ENCODE measurements around the gene CNKSR3. TPM values are rescaled to one million over a fixed set of nuclear protein-coding genes. Genes with fewer than 3 reads are reported as not detected.

The CNKSR3 gene
- polyA plus RNA-seq, 1 of the 3 experiments (the other 2 are of a cell fraction): 1.6 TPM

- DNase-seq: no peak
These were observed 9.0 kb downstream of the CNKSR3 start for GRCh38 chr6:154501578-154501868.

GRCh38 chr6:154500769-154501577 is 9.5 kb downstream of the CNKSR3 start:
- no peaks in the 10 kb centered on the region for H3K9me2 ChIP-seq
- no peak overlapping the region for H3K4me2 ChIP-seq
- no peak overlapping the region for H2AFZ ChIP-seq (ENCODE audit: low read depth)
- no peaks in the 10 kb centered on the region for H3F3A ChIP-seq (replicated peaks; ENCODE audit: insufficient read depth)
- ChIA-PET CTCF (interaction anchor here (0.8 to 5.8 kb wide), 10 partner anchors 8 to 175 kb away, joined by 3 to 32 read pairs (median 5); partner anchors contain the start of gene CNKSR3), POLR2A (no interaction called here)
- no peak overlapping the region for H3K4me3 ChIP-seq (ENCODE audit: low read depth in 2 of 2, low read length in 1 of 2)
- 0 out of 2 replicates have a peak, but pooled peaks cover 4% of the 10 kb centered on the region for H3K79me2 ChIP-seq (ENCODE audit: insufficient read depth)
- peaks cover 0 to 4% of the 10 kb centered on the region in 2 experiments; a peak in 2 of 4 replicates for H3K4me1 ChIP-seq (ENCODE audit: control insufficient read depth in 1 of 2, insufficient read depth in 2 of 2, low read depth in 1 of 2, low read length in 1 of 2)
- TF ChIP-seq NRF1 (IDR thresholded peaks at IDR 0.05; ENCODE audit: low read depth, low read length) (no peak), GABPA (IDR thresholded peaks at IDR 0.05; ENCODE audit: low read depth) (no peak), RAD21 (IDR thresholded peaks at IDR 0.05; ENCODE audit: low read length) (peak; percentile 56), YY1 (IDR thresholded peaks at IDR 0.05; ENCODE audit: low read depth) (no peak), NFIC (IDR thresholded peaks at IDR 0.05; ENCODE audit: borderline replicate concordance) (no peak), PBX3 (IDR thresholded peaks at IDR 0.05) (no peak), FOSL2 (IDR thresholded peaks at IDR 0.05; ENCODE audit: borderline replicate concordance, low read depth) (no peak), CTCF (IDR thresholded peaks at IDR 0.05) (peak; percentile 51), TCF12 (IDR thresholded peaks at IDR 0.05) (no peak), ZBTB33 (IDR thresholded peaks at IDR 0.05; ENCODE audit: borderline replicate concordance, low read depth) (no peak), SMC3 (IDR thresholded peaks at IDR 0.05; ENCODE audit: low read depth, low read length) (peak; percentile 27; the same call in 1 of the 2 replicates)
- no peaks in the 10 kb centered on the region for H4K20me1 ChIP-seq (ENCODE audit: insufficient read depth)
- 96% methylated on average over 9 of the region's 9 CpGs for WGBS (ENCODE audit: low lambda C conversion rate)
- H3K27ac ChIP-seq (ENCODE audit: low read depth in 2 of 2, low read length in 1 of 2): no peak overlapping the region
- peak; percentile 35 for DNase-seq
- no peaks in the 10 kb centered on the region for H3K9me3 ChIP-seq
- H3K9ac ChIP-seq: no peak overlapping the region
- H3K36me3 ChIP-seq (replicated peaks in 1 of 2; ENCODE audit: control insufficient read depth in 1 of 2, insufficient read depth in 2 of 2, low read length in 1 of 2): no peaks in the 10 kb centered on the region
- H3K27me3 ChIP-seq (ENCODE audit: insufficient read depth): no peaks in the 10 kb centered on the region

More at GRCh38 chr6:154501578-154501868, 9.0 kb downstream of the CNKSR3 start:
- no peak overlapping the region for H3K27ac ChIP-seq (ENCODE audit: low read depth in 2 of 2, low read length in 1 of 2)
- TF ChIP-seq GATA2 (CRISPR knock-in tag; IDR thresholded peaks at IDR 0.05): no peak
- TF ChIP-seq CTCF (IDR thresholded peaks at IDR 0.05): no peak
- TF ChIP-seq TEAD4 (IDR thresholded peaks at IDR 0.05; ENCODE audit: borderline replicate concordance, insufficient read depth): no peak
- no peak for TF ChIP-seq FOSL2 (IDR thresholded peaks at IDR 0.05; ENCODE audit: borderline replicate concordance, low read depth)
- TF ChIP-seq CHD2 (IDR thresholded peaks at IDR 0.05; ENCODE audit: low read length, partially characterized antibody): no peak
- H4K20me1 ChIP-seq (ENCODE audit: insufficient read depth): no peaks in the 10 kb centered on the region
- H3K4me1 ChIP-seq (ENCODE audit: control insufficient read depth in 1 of 2, insufficient read depth in 2 of 2, low read depth in 1 of 2, low read length in 1 of 2): peaks cover 0 to 7% of the 10 kb centered on the region in 2 experiments; a peak in 2 of 4 replicates
- no peaks in the 10 kb centered on the region for H3K27me3 ChIP-seq (ENCODE audit: insufficient read depth)
- H3K79me2 ChIP-seq (ENCODE audit: insufficient read depth): 0 out of 2 replicates have a peak, but pooled peaks cover 4% of the 10 kb centered on the region
- no peak overlapping the region for H3K4me2 ChIP-seq
- no peak overlapping the region for H2AFZ ChIP-seq (ENCODE audit: low read depth)
- POLR2A ChIA-PET: no interaction called here
- no peaks in the 10 kb centered on the region for H3K36me3 ChIP-seq (replicated peaks in 1 of 2; ENCODE audit: control insufficient read depth in 1 of 2, insufficient read depth in 2 of 2, low read length in 1 of 2)
- CTCF ChIA-PET: interaction anchor here (1.2 to 5.8 kb wide), 8 partner anchors 7 to 174 kb away, joined by 4 to 32 read pairs (median 6); partner anchors contain the start of gene CNKSR3
- 77% methylated on average over 4 of the region's 4 CpGs for WGBS (ENCODE audit: low lambda C conversion rate)
- no peak overlapping the region for H3K4me3 ChIP-seq (ENCODE audit: low read depth in 2 of 2, low read length in 1 of 2)
- H3K9ac ChIP-seq: no peak overlapping the region
- no peaks in the 10 kb centered on the region for H3K9me2 ChIP-seq
- H3F3A ChIP-seq (replicated peaks; ENCODE audit: insufficient read depth): no peaks in the 10 kb centered on the region
- no peaks in the 10 kb centered on the region for H3K9me3 ChIP-seq
